Vagina (tissue), 2 donors: ENCODE data around the gene GALM. TPM values are rescaled to one million over a fixed set of nuclear protein-coding genes. Genes with fewer than 3 reads are reported as not detected.

Experiments used
- DNase-seq, 2 donors: peaks; one replicate each; pipeline ENCODE4 v3.0.0-alpha.2; 2017; ENCODE audit errors: extremely low spot score in 2 of 2
- H3K27ac ChIP-seq: fragments of 200-600 bp; sonication (generic); one replicate; pipeline ENCODE4 v1.5.1; 2019
- H3K27me3 ChIP-seq: fragments of 200-600 bp; sonication (generic); one replicate; pipeline ENCODE4 v1.5.1; 2019
- H3K36me3 ChIP-seq, 2 donors: fragments of 200-600 bp; sonication (generic); one replicate each; pipeline ENCODE4 v1.5.1; 2017 to 2019
- H3K4me1 ChIP-seq: fragments of 200-600 bp; sonication (generic); one replicate; pipeline ENCODE4 v1.5.1; 2019
- H3K4me3 ChIP-seq, 2 donors: fragments of 200-600 bp; sonication (generic); 1 replicate in 1 of 2; 2 replicates in 1 of 2; pipeline ENCODE4 v1.5.1; 2016 to 2019
- H3K9me3 ChIP-seq: fragments of 200-600 bp; sonication (generic); one replicate; pipeline ENCODE4 v1.5.1; 2019
- CTCF ChIP-seq, 3 experiments: fragments of 450-650 bp in 2 of 3; fragments of 200-600 bp in 1 of 3; sonication (generic) in 1 of 3; IDR thresholded peaks; one replicate each; pipeline ENCODE4 v1.5.1; 2017 to 2019; ENCODE audit warnings: antibody characterized with exemption in 3 of 3, mild to moderate bottlenecking in 2 of 3, moderate library complexity in 2 of 3
- POLR2A ChIP-seq, 2 donors: fragments of 450-650 bp; IDR thresholded peaks; one replicate each; pipeline ENCODE4 v1.6.1; 2017; ENCODE audit warnings: antibody characterized with exemption in 2 of 2, mild to moderate bottlenecking in 2 of 2, moderate library complexity in 2 of 2
- POLR2AphosphoS5 ChIP-seq, 2 donors: sonication (generic); formaldehyde crosslinking; IDR thresholded peaks; one replicate each; pipeline ENCODE4 v1.9.0; 2017; ENCODE audit warnings: antibody characterized with exemption in 2 of 2, mild to moderate bottlenecking in 2 of 2, low read depth in 1 of 2; ENCODE audit not compliant: insufficient read depth in 1 of 2
- intact Hi-C: fragments of 100-400 bp; cut with DNase I; formaldehyde crosslinking; loops from one replicate; pipeline ENCODE4 v1.15.1; 2023
- total RNA-seq: library from RNA; depleted of rRNA; stranded (reverse); fragments of >200 nt; gene quantifications from one replicate; pipeline ENCODE4 v1.2.3, GENCODE V29; 2016

The GALM gene
- total RNA-seq, 1 donor from 2014 or later, result 16.9 TPM

GRCh38 chr2:38728694-38729093 is 62.8 kb downstream of the GALM start:
- no peak for TF ChIP-seq POLR2A (IDR thresholded peaks at IDR 0.05)
- TF ChIP-seq POLR2AphosphoS5 (IDR thresholded peaks at IDR 0.05; ENCODE audit: insufficient read depth in 1 of 2, low read depth in 1 of 2), result no peak
- no peak for TF ChIP-seq CTCF (IDR thresholded peaks at IDR 0.05)
- no peak for DNase-seq
- H3K36me3 ChIP-seq, result peaks cover 2 to 11% of the 10 kb centered on the region in 2 donors
- H3K4me1 ChIP-seq, result no peaks in the 10 kb centered on the region
- H3K9me3 ChIP-seq, result no peaks in the 10 kb centered on the region
- H3K27me3 ChIP-seq, result no peaks in the 10 kb centered on the region
- intact Hi-C loops, result loop anchor here (5.0 to 10.0 kb wide), 2 partner anchors 146 to 424 kb away; no protein-coding TSS in a partner anchor
- H3K27ac ChIP-seq, result no peak overlapping the region
- H3K4me3 ChIP-seq, result no peak overlapping the region

- no peak overlapping the region for H3K27ac ChIP-seq
These were observed 65.2 kb downstream of the GALM start for GRCh38 chr2:38731090-38731489.

GRCh38 chr2:38731684-38732221 is 65.8 kb downstream of the GALM start:
- no peaks in the 10 kb centered on the region for H3K27me3 ChIP-seq
- no peaks in the 10 kb centered on the region for H3K4me1 ChIP-seq
- H3K9me3 ChIP-seq, result no peaks in the 10 kb centered on the region
- no peak for DNase-seq
- TF ChIP-seq CTCF (IDR thresholded peaks at IDR 0.05) (no peak), POLR2A (IDR thresholded peaks at IDR 0.05) (no peak), POLR2AphosphoS5 (IDR thresholded peaks at IDR 0.05; ENCODE audit: insufficient read depth in 1 of 2, low read depth in 1 of 2) (no peak)
- intact Hi-C loops, result loop anchor here (5.0 kb wide), 1 partner anchor 124 kb away; no protein-coding TSS in a partner anchor
- H3K4me3 ChIP-seq, result no peak overlapping the region
- no peak overlapping the region for H3K27ac ChIP-seq
- peaks cover 2 to 13% of the 10 kb centered on the region in 2 donors for H3K36me3 ChIP-seq

More at GRCh38 chr2:38731090-38731489, 65.2 kb downstream of the GALM start:
- no peak for DNase-seq
- intact Hi-C loops, result loop anchor here (5.0 kb wide), 1 partner anchor 124 kb away; no protein-coding TSS in a partner anchor
- Histone ChIP-seq H3K4me3 (no peak overlapping the region), H3K9me3 (no peaks in the 10 kb centered on the region), H3K4me1 (no peaks in the 10 kb centered on the region), H3K36me3 (peaks cover 2 to 13% of the 10 kb centered on the region in 2 donors), H3K27me3 (no peaks in the 10 kb centered on the region)
- TF ChIP-seq CTCF (IDR thresholded peaks at IDR 0.05) (no peak), POLR2AphosphoS5 (IDR thresholded peaks at IDR 0.05; ENCODE audit: insufficient read depth in 1 of 2, low read depth in 1 of 2) (no peak), POLR2A (IDR thresholded peaks at IDR 0.05) (no peak)

GRCh38 chr2:38733300-38733971 is 67.5 kb downstream of the GALM start:
- H3K9me3 ChIP-seq, result no peaks in the 10 kb centered on the region
- H3K4me1 ChIP-seq, result no peaks in the 10 kb centered on the region
- TF ChIP-seq CTCF (IDR thresholded peaks at IDR 0.05), result no peak
- H3K27ac ChIP-seq, result no peak overlapping the region
- H3K27me3 ChIP-seq, result no peaks in the 10 kb centered on the region
- intact Hi-C loops, result loop anchor here (5.0 kb wide), 1 partner anchor 126 kb away; no protein-coding TSS in a partner anchor
- DNase-seq, result no peak
- peaks cover 2 to 13% of the 10 kb centered on the region in 2 donors for H3K36me3 ChIP-seq
- H3K4me3 ChIP-seq, result no peak overlapping the region
